Transverse colon (tissue), 4 donors: Measurements from ENCODE around the gene HBA1.
"Not testable (repeated sequence)": the region's sequence is repeated elsewhere in the genome, so short reads cannot be mapped to it uniquely, and the experiment has no call there.

Source experiments
- CTCF ChIP-seq, 5 experiments: fragments of 200-600 bp in 3 of 5; fragments of 450-650 bp in 2 of 5; sonication (generic) in 3 of 5; IDR thresholded peaks; 1 replicate in 2 of 5; 2 replicates in 3 of 5; pipeline ENCODE4 v1.5.1; 2016 to 2017; ENCODE audit warnings: antibody characterized with exemption in 5 of 5, inconsistent platforms in 3 of 5, mild to moderate bottlenecking in 2 of 5, moderate library complexity in 1 of 5
- POLR2A ChIP-seq: fragments of 450-650 bp; IDR thresholded peaks from one replicate; pipeline ENCODE4 v1.6.1; 2016; ENCODE audit warnings: antibody characterized with exemption, mild to moderate bottlenecking, moderate library complexity
- POLR2AphosphoS5 ChIP-seq, 3 donors: sonication (generic); formaldehyde crosslinking; IDR thresholded peaks; one replicate each; pipeline ENCODE4 v1.6.1; 2016; ENCODE audit warnings: antibody characterized with exemption in 3 of 3

- not testable (repeated sequence) for TF ChIP-seq CTCF (IDR thresholded peaks at IDR 0.05); POLR2A; POLR2AphosphoS5 (IDR thresholded peaks at IDR 0.05)
These were observed 16.2 kb upstream of the HBA1 start for GRCh38 chr16:160242-160641.
